ENCODE data around the gene AGBL1. TPM values are rescaled to one million over a fixed set of nuclear protein-coding genes. Genes with fewer than 3 reads are reported as not detected.

The AGBL1 gene
- polyA plus RNA-seq, 1 experiment = not detected

- ChIA-PET CTCF (no interaction called here), POLR2A (no interaction called here)
- Histone ChIP-seq H3K9me3 (ENCODE audit: control insufficient read depth, insufficient read depth, low read length) (peaks cover 3% of the 10 kb centered on the region; the same call in 1 of the 2 replicates), H3K27me3 (ENCODE audit: control insufficient read depth, insufficient read depth, low read length) (no peaks in the 10 kb centered on the region), H3K4me3 (ENCODE audit: low read depth, low read length) (no peak overlapping the region), H3K27ac (ENCODE audit: low read depth, low read length) (no peak overlapping the region)
- TF ChIP-seq CTCF (IDR thresholded peaks at IDR 0.05; ENCODE audit: low read depth, low read length) = no peak
- DNase-seq (ENCODE audit: low read depth, low spot score) = no peak
These were observed 677.0 kb downstream of the AGBL1 start for GRCh38 chr15:86756688-86757087.

GRCh38 chr15:86759800-86760523 is 680.3 kb downstream of the AGBL1 start:
- no peak for TF ChIP-seq CTCF (IDR thresholded peaks at IDR 0.05; ENCODE audit: low read depth, low read length)
- no peak for DNase-seq (ENCODE audit: low read depth, low spot score)
- Histone ChIP-seq H3K4me3 (ENCODE audit: low read depth, low read length) (no peak overlapping the region), H3K27me3 (ENCODE audit: control insufficient read depth, insufficient read depth, low read length) (no peaks in the 10 kb centered on the region), H3K27ac (ENCODE audit: low read depth, low read length) (no peak overlapping the region), H3K9me3 (ENCODE audit: control insufficient read depth, insufficient read depth, low read length) (no peaks in the 10 kb centered on the region; the same call in 1 of the 2 replicates)
- ChIA-PET CTCF (no interaction called here), POLR2A (no interaction called here)

- DNase-seq (ENCODE audit: low read depth, low spot score) = no peak
- Histone ChIP-seq H3K27ac (ENCODE audit: low read depth, low read length) (no peak overlapping the region), H3K27me3 (ENCODE audit: control insufficient read depth, insufficient read depth, low read length) (no peaks in the 10 kb centered on the region), H3K9me3 (ENCODE audit: control insufficient read depth, insufficient read depth, low read length) (no peaks in the 10 kb centered on the region), H3K4me3 (ENCODE audit: low read depth, low read length) (no peak overlapping the region)
- no peak for TF ChIP-seq CTCF (IDR thresholded peaks at IDR 0.05; ENCODE audit: low read depth, low read length)
- POLR2A ChIA-PET = no interaction called here
- CTCF ChIA-PET = no interaction called here
These were observed 683.2 kb downstream of the AGBL1 start for GRCh38 chr15:86762874-86763273.

- no peak overlapping the region for H3K4me3 ChIP-seq (ENCODE audit: low read depth, low read length)
- TF ChIP-seq CTCF (IDR thresholded peaks at IDR 0.05; ENCODE audit: low read depth, low read length) = no peak
- no peaks in the 10 kb centered on the region for H3K27me3 ChIP-seq (ENCODE audit: control insufficient read depth, insufficient read depth, low read length)
- ChIA-PET CTCF (no interaction called here), POLR2A (no interaction called here)
- H3K27ac ChIP-seq (ENCODE audit: low read depth, low read length) = no peak overlapping the region
- no peak for DNase-seq (ENCODE audit: low read depth, low spot score)
- no peaks in the 10 kb centered on the region for H3K9me3 ChIP-seq (ENCODE audit: control insufficient read depth, insufficient read depth, low read length)
These were observed 684.4 kb downstream of the AGBL1 start for GRCh38 chr15:86764021-86764420.

- Histone ChIP-seq H3K27me3 (ENCODE audit: control insufficient read depth, insufficient read depth, low read length) (no peaks in the 10 kb centered on the region), H3K4me3 (ENCODE audit: low read depth, low read length) (no peak overlapping the region), H3K9me3 (ENCODE audit: control insufficient read depth, insufficient read depth, low read length) (no peaks in the 10 kb centered on the region), H3K27ac (ENCODE audit: low read depth, low read length) (no peak overlapping the region)
- DNase-seq (ENCODE audit: low read depth, low spot score) = no peak
- POLR2A ChIA-PET = no interaction called here
- CTCF ChIA-PET = no interaction called here
- TF ChIP-seq CTCF (IDR thresholded peaks at IDR 0.05; ENCODE audit: low read depth, low read length) = no peak
These were observed 685.6 kb downstream of the AGBL1 start for GRCh38 chr15:86765281-86765680.
